NT2/D1 (cell line): ENCODE measurements around the gene ROCK1.

ENCODE experiments used
- SUZ12 ChIP-seq: IDR thresholded peaks from 2 replicates; pipeline ENCODE4 v1.6.1; 2011; ENCODE audit not compliant: insufficient read length, insufficient read depth; ENCODE audit errors: extremely low read depth
- YY1 ChIP-seq: IDR thresholded peaks from 2 replicates; pipeline ENCODE4 v1.6.1; 2011; ENCODE audit not compliant: insufficient read length, insufficient read depth
- ZNF274 ChIP-seq: IDR thresholded peaks from 2 replicates; pipeline ENCODE4 v1.6.1; 2011; ENCODE audit warnings: mild to moderate bottlenecking, low read depth, low read length

DNA sequence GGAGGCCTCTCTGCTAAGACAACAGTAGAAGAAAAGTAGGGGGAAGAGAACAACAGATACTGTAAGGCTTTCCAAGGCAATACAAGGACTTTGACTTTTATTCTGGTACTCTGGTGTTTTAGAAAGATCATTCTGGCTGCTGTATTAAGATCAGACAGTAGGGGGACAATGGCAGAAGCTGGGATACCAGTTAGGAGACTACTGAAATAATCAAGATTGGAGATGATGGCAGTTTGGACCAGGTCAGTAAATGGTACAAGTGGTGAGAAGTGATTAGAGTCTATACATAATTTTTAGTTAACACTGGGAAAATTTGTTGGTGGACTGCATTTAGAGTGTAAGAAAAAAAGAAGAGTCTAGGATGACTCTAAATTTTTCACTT lies 139.7 kb downstream of the ROCK1 start:
- no peak for TF ChIP-seq SUZ12
- TF ChIP-seq ZNF274 = no peak
- no peak for TF ChIP-seq YY1
